Activated T-helper 17 cell treated with anti-CD3 and anti-CD28 coated beads, Interleukin-2, amount 50 U/mL, for 72 hours (primary cell): ENCODE measurements around the gene POLE4. TPM values are rescaled to one million over a fixed set of nuclear protein-coding genes. Genes with fewer than 3 reads are reported as not detected.
A peak's percentile ranks its signal among the peaks of the same experiment; 100 is the strongest.

Experiments
- ATAC-seq: fragments of 150-1000 bp; cut with Tn5 transposase; replicated peaks from 2 replicates; pipeline ENCODE4 v1.10.0; 2021; ENCODE audit warnings: mild to moderate bottlenecking, moderate library complexity
- H3K27ac Mint-ChIP-seq: one replicate; pipeline ENCODE4 v1.8.0; 2022; ENCODE audit warnings: mixed read lengths
- H3K27me3 Mint-ChIP-seq: one replicate; pipeline ENCODE4 v1.8.0; 2022; ENCODE audit warnings: mixed read lengths
- H3K36me3 Mint-ChIP-seq: one replicate; pipeline ENCODE4 v1.8.0; 2022; ENCODE audit warnings: low read depth, mild to moderate bottlenecking, mixed read lengths
- H3K4me1 Mint-ChIP-seq: one replicate; pipeline ENCODE4 v1.8.0; 2022; ENCODE audit warnings: mixed read lengths
- H3K4me3 Mint-ChIP-seq: one replicate; pipeline ENCODE4 v1.8.0; 2022; ENCODE audit warnings: mild to moderate bottlenecking, mixed read lengths
- H3K9me3 Mint-ChIP-seq: one replicate; pipeline ENCODE4 v1.8.0; 2022; ENCODE audit warnings: mixed read lengths
- total RNA-seq, 2 donors: library from RNA; stranded (reverse); gene quantifications; one replicate each; pipeline ENCODE4 v1.2.3, GENCODE V29; 2022

Gene POLE4
- total RNA-seq, 2 donors from 2014 or later: 48.3 to 73.6 TPM

GRCh38 chr2:74953796-74954499 lies 4.5 kb upstream of the POLE4 start:
- ATAC-seq: no peak
- Mint-ChIP-seq H3K9me3 (no peaks in the 10 kb centered on the region), H3K4me1 (peaks cover 9% of the 10 kb centered on the region), H3K27ac (peak overlapping the region; percentile 3), H3K36me3 (peaks cover 5% of the 10 kb centered on the region), H3K27me3 (no peaks in the 10 kb centered on the region), H3K4me3 (peak overlapping the region; percentile 11)

GRCh38 chr2:74954500-74954874 lies 4.0 kb upstream of the POLE4 start:
- H3K36me3 Mint-ChIP-seq: peaks cover 7% of the 10 kb centered on the region
- no peak for ATAC-seq
- H3K27ac Mint-ChIP-seq: peak overlapping the region; percentile 3
- peaks cover 9% of the 10 kb centered on the region for H3K4me1 Mint-ChIP-seq
- peak overlapping the region; percentile 11 for H3K4me3 Mint-ChIP-seq
- no peaks in the 10 kb centered on the region for H3K27me3 Mint-ChIP-seq
- no peaks in the 10 kb centered on the region for H3K9me3 Mint-ChIP-seq

GRCh38 chr2:74957886-74958273 lies 563 bp upstream of the POLE4 start:
- peak overlapping the region; percentile 75 for H3K4me3 Mint-ChIP-seq
- H3K27me3 Mint-ChIP-seq: no peaks in the 10 kb centered on the region
- peaks cover 35% of the 10 kb centered on the region for H3K36me3 Mint-ChIP-seq
- H3K27ac Mint-ChIP-seq: peak overlapping the region; percentile 53
- ATAC-seq: no peak
- no peaks in the 10 kb centered on the region for H3K9me3 Mint-ChIP-seq
- peaks cover 35% of the 10 kb centered on the region for H3K4me1 Mint-ChIP-seq

- H3K36me3 Mint-ChIP-seq: peaks cover 45% of the 10 kb centered on the region
- no peaks in the 10 kb centered on the region for H3K27me3 Mint-ChIP-seq
These were observed 786 bp downstream of the POLE4 start for GRCh38 chr2:74959106-74959751.

GRCh38 chr2:74966887-74967286 lies 8.4 kb downstream of the POLE4 start:
- no peak for ATAC-seq
- H3K4me3 Mint-ChIP-seq: peak overlapping the region; percentile 0
- peak overlapping the region; percentile 46 for H3K27ac Mint-ChIP-seq
- H3K36me3 Mint-ChIP-seq: peaks cover 72% of the 10 kb centered on the region
- H3K27me3 Mint-ChIP-seq: no peaks in the 10 kb centered on the region
- H3K9me3 Mint-ChIP-seq: no peaks in the 10 kb centered on the region
- peaks cover 21% of the 10 kb centered on the region for H3K4me1 Mint-ChIP-seq

More at GRCh38 chr2:74959106-74959751, 786 bp downstream of the POLE4 start:
- Mint-ChIP-seq H3K4me1 (peaks cover 32% of the 10 kb centered on the region), H3K27ac (peak overlapping the region; percentile 74), H3K4me3 (peak overlapping the region; percentile 75), H3K9me3 (no peaks in the 10 kb centered on the region)
- no peak for ATAC-seq

- no peak overlapping the region for H3K4me3 Mint-ChIP-seq
- ATAC-seq: no peak
- no peaks in the 10 kb centered on the region for H3K4me1 Mint-ChIP-seq
These were observed 16.6 kb downstream of the POLE4 start for GRCh38 chr2:74975016-74975415.

GRCh38 chr2:74979844-74980243 lies 21.4 kb downstream of the POLE4 start:
- Mint-ChIP-seq H3K27ac (no peak overlapping the region), H3K27me3 (no peaks in the 10 kb centered on the region), H3K36me3 (peaks cover 17% of the 10 kb centered on the region), H3K4me3 (no peak overlapping the region), H3K9me3 (no peaks in the 10 kb centered on the region), H3K4me1 (no peaks in the 10 kb centered on the region)
- ATAC-seq: no peak

More at GRCh38 chr2:74975016-74975415, 16.6 kb downstream of the POLE4 start:
- H3K27ac Mint-ChIP-seq: no peak overlapping the region
- H3K27me3 Mint-ChIP-seq: no peaks in the 10 kb centered on the region
- H3K36me3 Mint-ChIP-seq: peaks cover 27% of the 10 kb centered on the region
- no peaks in the 10 kb centered on the region for H3K9me3 Mint-ChIP-seq

GRCh38 chr2:74982577-74982976 lies 24.1 kb downstream of the POLE4 start:
- Mint-ChIP-seq H3K27me3 (no peaks in the 10 kb centered on the region), H3K4me3 (no peak overlapping the region), H3K9me3 (no peaks in the 10 kb centered on the region), H3K36me3 (no peaks in the 10 kb centered on the region), H3K27ac (no peak overlapping the region), H3K4me1 (no peaks in the 10 kb centered on the region)
- ATAC-seq: no peak

GRCh38 chr2:74983631-74984392 lies 25.4 kb downstream of the POLE4 start:
- Mint-ChIP-seq H3K27ac (no peak overlapping the region), H3K27me3 (no peaks in the 10 kb centered on the region), H3K36me3 (no peaks in the 10 kb centered on the region), H3K4me1 (no peaks in the 10 kb centered on the region), H3K4me3 (no peak overlapping the region), H3K9me3 (no peaks in the 10 kb centered on the region)
- ATAC-seq: no peak

- Mint-ChIP-seq H3K27ac (no peak overlapping the region), H3K27me3 (no peaks in the 10 kb centered on the region), H3K4me3 (no peak overlapping the region), H3K4me1 (no peaks in the 10 kb centered on the region), H3K9me3 (no peaks in the 10 kb centered on the region), H3K36me3 (no peaks in the 10 kb centered on the region)
- ATAC-seq: no peak
These were observed 26.6 kb downstream of the POLE4 start for GRCh38 chr2:74984947-74985637.

GRCh38 chr2:74985978-74986609 lies 27.7 kb downstream of the POLE4 start:
- Mint-ChIP-seq H3K4me3 (no peak overlapping the region), H3K27me3 (no peaks in the 10 kb centered on the region), H3K9me3 (no peaks in the 10 kb centered on the region), H3K27ac (no peak overlapping the region), H3K36me3 (no peaks in the 10 kb centered on the region), H3K4me1 (no peaks in the 10 kb centered on the region)
- ATAC-seq: no peak

- H3K27ac Mint-ChIP-seq: no peak overlapping the region
- no peak overlapping the region for H3K4me3 Mint-ChIP-seq
- no peak for ATAC-seq
- H3K36me3 Mint-ChIP-seq: no peaks in the 10 kb centered on the region
- H3K27me3 Mint-ChIP-seq: no peaks in the 10 kb centered on the region
- no peaks in the 10 kb centered on the region for H3K9me3 Mint-ChIP-seq
- no peaks in the 10 kb centered on the region for H3K4me1 Mint-ChIP-seq
These were observed 33.5 kb downstream of the POLE4 start for GRCh38 chr2:74991977-74992376.

- Mint-ChIP-seq H3K9me3 (no peaks in the 10 kb centered on the region), H3K4me3 (no peak overlapping the region), H3K4me1 (no peaks in the 10 kb centered on the region), H3K27me3 (no peaks in the 10 kb centered on the region), H3K36me3 (peaks cover 6% of the 10 kb centered on the region), H3K27ac (no peak overlapping the region)
- no peak for ATAC-seq
These were observed 41.0 kb downstream of the POLE4 start for GRCh38 chr2:74999468-74999867.

GRCh38 chr2:75002007-75002406 lies 43.6 kb downstream of the POLE4 start:
- Mint-ChIP-seq H3K4me3 (no peak overlapping the region), H3K27me3 (no peaks in the 10 kb centered on the region), H3K36me3 (peaks cover 6% of the 10 kb centered on the region), H3K9me3 (no peaks in the 10 kb centered on the region), H3K27ac (no peak overlapping the region), H3K4me1 (no peaks in the 10 kb centered on the region)
- no peak for ATAC-seq
